ENCODE measurements around the gene KCNMA1. TPM values are rescaled to one million over a fixed set of nuclear protein-coding genes. Genes with fewer than 3 reads are reported as not detected.

KCNMA1 gene
- polyA plus RNA-seq, 3 donors: 3.1 to 4.1 (median 3.9) TPM

DNA sequence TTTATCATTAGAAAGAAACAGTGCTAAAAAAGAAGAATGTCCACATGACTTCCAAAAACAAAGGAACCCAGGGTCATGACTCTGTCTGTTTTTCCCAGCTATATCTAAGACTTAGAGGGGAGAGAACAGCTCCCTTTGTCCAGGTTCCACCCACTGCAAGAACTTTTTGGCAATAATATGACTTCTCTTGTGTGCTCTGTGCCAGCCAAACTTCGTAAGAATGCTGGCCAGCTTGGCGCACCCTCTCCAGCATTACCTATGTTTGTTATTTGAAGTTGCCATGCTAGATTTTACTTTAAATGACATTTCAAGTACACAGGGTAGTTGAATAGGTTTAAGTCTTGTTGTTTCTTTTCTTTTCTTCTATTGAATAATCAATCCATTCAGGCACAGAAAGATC lies 371.4 kb downstream of the KCNMA1 start:
- no peak for DNase-seq (ENCODE audit: low read depth in 3 of 3, low spot score in 2 of 3)

DNA sequence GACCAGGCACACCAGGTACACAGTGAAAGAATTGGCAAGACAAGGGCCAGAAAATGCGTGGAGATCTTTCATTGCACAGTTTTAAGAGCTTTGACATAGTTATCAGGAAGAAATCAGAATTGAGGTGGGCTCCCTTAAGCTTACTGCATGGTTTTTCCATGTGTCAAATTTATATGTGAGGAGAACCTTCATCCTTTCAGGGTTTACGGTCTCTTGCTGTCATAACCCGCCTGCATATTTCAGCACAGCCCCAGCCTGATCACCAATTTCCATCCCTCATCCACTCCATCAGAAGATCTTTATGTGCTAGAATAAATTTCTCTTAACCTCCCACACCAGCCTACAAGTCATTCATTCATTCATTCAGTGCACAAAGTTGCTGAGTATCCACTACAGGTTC lies 373.1 kb downstream of the KCNMA1 start:
- DNase-seq (ENCODE audit: low read depth in 3 of 3, low spot score in 2 of 3): no peak

DNA sequence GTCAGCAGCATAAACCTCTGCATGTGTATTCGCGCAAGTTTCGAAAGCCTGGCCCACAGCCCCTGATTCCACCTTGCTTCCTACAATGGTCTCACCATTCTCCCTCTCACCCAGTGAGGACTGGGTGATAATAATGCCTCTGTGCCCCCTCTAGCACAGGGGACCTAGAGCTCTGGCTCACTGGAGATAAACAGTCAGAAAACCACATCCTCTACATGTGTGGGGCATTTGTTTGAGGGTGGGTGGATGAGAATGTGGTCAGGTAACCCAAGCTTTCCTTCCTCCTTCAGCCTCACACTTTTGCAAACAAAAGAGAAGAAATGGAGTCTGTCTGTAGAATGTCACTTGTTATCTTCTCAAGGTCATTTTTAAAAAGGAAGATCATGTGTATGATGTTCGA lies 373.5 kb downstream of the KCNMA1 start:
- no peak for DNase-seq (ENCODE audit: low read depth in 3 of 3, low spot score in 2 of 3)

DNA sequence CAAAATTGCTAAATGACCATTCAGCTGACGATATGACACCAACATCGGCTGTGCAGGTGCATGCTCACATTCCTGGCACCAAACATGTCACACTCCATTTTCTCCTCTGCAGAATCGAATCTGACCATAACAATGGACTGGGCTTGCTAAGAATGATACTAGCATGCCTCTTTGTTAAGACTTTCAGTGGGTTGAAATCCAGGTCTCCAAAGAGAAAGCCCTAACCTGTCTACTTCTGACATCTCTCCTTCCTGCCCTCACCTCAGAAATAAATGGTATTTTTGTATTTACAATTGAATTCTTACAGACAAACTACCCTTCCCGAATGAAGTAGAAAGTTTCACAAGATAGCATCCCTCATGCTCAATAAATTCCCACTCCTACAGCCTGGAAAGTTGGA lies 373.9 kb downstream of the KCNMA1 start:
- DNase-seq (ENCODE audit: low read depth in 3 of 3, low spot score in 2 of 3): no peak

DNA sequence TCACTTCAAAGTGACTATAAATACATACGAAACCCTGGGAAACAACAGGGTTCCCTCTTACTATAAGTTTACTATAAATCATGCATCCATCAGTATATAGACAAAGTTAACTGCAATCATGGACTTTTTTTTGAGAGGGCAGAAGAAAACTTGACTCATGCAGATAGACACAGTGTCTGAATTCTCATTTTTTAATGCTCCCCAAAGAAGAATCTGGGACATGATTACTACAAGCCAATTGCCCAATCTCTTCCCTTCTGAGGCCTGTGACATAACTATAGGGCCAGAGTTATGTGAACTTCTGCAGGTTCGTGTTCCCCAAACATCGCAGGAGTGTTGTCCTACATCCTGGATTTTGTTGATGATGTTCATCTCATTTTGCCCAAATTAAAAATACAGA lies 376.5 kb downstream of the KCNMA1 start:
- no peak for DNase-seq (ENCODE audit: low read depth in 3 of 3, low spot score in 2 of 3)

DNA sequence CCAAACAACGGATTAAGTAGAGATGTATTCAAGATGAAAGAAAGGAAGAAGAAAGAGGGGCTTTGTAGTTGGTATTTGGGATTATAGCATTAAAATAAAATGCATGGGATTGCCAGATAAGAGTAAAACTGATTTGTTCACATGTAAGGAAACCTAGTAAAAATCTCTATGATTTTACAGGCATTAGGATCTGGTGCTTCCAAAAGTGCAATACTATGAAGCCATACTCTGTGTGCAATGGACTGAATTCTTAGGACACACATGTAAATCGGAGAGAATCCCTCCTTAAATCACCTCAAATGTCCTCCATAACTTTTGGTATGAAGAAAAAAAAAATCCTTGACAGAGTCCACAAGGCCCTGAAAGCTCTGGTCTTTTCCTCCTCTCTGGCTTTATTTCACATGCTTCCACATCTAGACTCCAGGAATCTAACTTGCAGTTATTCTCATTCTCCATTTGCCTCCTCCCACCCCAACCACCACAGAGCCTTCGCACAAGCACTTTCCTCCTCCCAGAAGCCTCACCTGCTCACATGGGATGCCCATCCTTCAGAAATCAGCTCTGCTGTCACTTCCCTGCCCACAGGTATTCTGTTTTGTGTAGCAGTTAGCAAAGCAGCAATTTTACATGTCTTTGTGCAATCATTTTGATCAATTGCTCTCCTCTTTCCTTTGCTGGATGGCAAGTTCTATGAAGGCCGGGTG lies 378.3 kb downstream of the KCNMA1 start:
- no peak for DNase-seq (ENCODE audit: low read depth in 3 of 3, low spot score in 2 of 3)

DNA sequence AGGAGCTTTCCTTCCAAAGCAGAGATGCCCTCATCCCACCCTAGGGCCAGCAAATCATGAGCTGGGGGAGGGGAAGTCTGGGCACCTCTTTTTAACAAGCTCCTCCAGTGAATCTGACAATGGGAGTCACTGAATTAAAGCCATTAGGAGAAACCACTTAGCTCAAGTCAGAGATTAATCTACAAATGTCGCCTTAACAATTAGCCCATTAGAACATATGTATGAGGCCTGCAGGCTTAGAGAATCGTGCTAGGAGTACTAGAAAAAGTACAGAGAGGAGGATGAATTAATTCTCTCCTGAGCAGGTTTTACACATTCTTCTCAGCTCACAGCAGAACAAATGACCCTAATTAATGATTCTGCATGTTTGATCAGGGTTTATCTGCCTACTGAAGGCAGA lies 381.3 kb downstream of the KCNMA1 start:
- DNase-seq (ENCODE audit: low read depth in 3 of 3, low spot score in 2 of 3): no peak

DNA sequence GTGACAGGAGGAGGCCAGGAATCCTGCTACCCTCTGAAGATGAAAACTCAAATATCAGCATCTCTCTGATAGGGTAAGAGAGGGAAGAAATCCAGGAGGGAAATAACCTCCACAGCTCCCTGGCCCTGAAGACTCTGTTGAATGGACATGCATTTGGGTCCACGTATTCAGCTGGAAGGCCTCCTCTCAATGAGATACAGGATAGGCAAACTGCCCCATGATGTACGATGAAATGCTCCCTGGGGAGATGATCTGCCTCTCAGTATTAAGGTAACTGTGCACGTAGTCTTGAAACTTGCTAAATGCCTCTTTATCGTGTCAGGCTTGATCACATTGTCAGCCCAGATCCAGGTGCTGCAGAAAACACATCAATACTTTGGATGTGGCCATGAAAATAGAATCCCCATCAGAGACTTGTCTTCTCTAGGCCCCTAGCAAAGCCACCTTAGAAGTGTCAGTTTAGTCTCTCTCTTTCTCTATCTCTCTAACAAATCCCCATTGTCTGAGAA lies 384.0 kb downstream of the KCNMA1 start:
- no peak for DNase-seq (ENCODE audit: low read depth in 3 of 3, low spot score in 2 of 3)

DNA sequence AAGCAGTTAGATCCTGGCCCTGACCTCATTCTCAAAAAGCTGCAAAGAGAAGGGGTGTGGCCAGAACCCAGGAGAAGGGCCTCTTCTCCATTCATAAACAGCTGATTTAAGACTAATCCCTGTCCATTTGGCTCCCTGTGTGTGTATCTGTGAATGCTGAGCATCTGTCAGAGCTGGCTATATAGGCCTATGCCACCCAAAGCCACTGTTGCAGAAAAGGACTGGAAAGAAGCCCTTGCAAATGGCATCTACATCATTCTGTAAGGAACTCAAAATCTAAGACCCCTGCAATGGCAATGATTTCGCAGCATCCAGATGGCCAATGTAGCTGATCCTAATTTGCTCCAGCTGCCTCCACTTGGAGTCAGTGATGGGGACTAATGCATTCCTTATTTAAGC lies 384.5 kb downstream of the KCNMA1 start:
- DNase-seq (ENCODE audit: low read depth in 3 of 3, low spot score in 2 of 3): no peak

DNA sequence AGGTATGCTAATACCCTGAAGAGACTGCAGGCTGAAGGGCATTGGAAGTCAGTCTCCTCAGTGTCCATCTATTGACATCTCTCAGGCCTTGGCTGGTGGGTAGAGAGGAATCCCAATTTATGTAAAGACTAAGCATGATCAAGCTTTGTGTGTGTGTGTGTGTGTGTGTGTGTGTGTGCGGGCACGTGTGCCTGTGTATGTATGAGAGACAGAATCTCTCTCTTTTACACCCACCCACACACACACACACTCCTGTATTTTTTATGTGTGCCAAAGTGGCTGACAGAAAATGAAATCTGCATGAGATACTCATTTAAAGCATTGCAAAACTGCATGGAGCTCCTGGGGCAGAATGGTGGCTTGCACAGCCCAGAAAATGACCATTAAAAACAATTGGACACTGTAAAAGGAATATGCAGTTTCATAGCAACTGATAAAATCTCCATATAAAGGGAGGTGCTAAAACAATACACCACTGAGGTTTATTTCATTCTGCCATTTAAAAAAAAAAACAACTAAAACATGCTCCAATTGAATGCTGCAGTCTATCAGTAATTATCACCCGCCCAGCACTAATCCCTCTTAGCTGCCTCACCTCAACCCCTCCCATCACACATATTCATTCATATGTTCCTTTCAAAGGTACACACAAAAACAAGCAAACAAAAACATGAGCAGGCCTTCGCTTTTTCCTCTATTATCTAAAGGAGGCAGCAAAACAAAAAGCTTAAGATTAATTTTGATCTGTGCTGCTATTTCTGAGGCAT lies 385.0 kb downstream of the KCNMA1 start:
- no peak for DNase-seq (ENCODE audit: low read depth in 3 of 3, low spot score in 2 of 3)

DNA sequence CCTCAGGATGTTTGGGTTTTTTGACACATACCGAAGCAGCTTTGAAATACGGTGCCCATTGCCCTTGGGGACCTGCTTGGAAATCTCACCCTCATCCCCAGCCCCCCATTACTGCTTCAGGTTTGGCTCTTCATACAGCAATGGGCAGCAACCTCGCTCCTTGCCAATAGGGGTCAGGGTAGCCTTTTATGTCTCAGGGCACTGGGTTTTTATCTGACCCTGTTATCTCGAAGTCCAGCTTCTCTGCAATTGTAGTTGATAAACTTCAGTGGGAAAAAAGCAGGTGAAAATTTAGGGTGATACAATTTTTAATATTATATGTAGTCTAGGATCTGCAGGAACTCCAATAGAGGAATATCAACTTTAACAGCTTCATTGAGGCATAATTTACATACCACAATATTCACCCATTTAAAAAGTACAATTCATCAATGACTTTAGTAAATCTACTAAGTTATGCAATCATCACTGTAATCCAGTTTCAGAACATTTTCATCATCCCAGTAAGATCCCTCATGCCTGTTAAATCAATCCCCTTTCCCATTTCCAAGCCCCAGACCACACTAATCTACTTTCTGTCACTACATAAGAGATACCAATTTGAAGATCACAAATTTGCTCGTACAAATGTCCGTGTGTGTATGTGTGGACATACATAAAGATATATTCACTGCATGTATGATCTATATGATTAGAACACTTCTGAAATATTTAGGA lies 386.2 kb downstream of the KCNMA1 start:
- DNase-seq (ENCODE audit: low read depth in 3 of 3, low spot score in 2 of 3): no peak

DNA sequence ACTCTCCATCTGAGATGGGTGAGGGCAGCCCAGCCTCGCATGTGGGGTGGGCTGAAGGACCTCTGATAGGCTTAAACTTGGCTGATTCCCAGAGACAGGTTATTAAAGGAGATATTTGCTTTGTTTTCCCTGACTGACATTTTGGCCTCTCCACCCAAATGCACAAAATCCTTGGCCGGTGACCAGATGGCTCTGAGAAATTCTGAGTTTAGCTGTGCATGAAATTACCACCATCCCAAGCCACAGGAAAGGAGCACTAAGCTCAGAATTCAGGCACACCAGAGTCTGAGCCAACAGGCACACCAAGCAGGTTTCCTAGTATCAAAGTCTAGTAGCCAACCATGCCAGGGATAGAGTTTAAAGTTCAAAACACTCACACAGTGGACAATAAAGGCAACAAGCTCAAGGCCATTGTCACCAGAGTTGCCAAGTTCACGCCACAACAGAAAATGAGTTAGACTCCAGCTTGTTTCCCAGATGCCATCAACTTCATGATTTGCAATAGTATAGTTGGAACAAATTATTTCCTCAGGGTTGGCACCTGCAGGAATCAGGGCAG lies 387.6 kb downstream of the KCNMA1 start:
- DNase-seq (ENCODE audit: low read depth in 3 of 3, low spot score in 2 of 3): no peak

DNA sequence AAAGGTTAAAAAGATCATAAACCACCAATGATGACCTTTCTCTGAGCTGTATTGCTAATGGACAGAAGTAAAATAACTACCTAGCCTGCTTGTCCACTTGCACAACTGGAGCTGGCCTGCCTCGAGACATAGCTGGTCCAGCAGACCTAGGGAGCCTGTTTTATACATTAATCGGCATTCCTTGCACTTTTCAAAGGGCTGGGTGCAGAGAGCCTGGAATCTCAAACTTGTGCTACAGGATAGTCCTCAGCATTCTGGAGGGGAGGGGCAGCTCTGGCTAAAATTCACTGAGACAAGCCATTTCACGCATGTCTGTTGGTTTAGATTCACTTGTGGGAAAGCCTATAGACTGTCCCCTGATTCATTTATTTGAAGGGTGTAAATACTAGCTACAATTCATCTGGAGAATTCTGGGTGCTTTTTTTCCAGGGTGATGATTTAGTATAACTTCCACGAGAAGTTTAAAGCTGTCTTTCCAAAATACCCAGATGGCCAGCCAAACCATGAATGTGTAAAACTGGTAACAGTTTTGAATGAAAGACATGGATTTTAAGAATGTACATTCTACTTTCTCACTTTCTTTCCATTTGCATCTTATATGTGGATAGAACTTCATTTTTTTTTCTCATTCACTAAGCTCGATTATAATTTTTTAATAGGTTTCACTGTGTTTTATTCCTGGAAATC lies 389.4 kb downstream of the KCNMA1 start:
- no peak for DNase-seq (ENCODE audit: low read depth in 3 of 3, low spot score in 2 of 3)

DNA sequence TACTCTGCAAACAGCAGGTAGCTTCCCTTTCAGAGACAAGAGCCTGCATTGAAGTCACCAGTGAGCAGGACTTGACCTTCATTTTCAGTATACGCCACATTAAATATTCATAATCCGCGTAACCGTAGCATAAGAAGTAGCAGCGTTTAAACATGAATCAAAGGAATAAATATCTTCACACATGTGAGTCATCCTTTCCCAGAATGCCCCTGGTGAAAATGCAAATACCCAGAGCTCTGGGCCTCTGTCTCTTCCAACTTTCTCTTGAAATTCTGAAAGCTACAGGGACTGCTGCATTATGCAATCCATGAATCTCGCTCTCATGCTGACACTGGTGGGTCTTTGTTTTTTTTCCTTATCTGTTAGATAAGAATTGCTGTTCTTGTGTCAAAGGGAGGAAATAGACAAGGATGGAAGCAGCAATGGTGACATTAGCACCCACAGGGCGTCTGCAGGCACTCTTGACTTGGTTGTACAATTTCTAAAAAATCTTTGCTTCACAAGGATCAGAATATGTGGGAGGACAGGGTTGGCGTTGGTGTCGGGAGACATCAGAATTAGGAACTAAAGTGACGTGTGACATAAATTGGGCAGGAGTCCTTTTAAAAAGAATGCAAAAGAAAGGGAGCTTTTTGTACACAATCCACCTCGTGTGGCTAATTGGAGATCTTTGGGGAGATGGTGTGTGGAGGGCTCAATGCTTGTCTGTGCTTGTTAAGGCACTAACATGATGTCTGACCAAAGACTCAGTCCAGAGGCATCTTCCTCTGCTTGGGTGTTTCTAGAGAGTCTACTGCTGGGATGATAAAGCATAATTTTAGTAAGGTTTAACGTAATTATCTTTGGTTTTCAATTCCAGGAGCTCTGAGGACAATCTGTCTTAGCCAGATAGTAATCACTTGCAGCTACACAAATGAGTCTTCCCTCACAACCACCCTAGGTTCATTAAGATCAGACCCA lies 390.3 kb downstream of the KCNMA1 start:
- DNase-seq (ENCODE audit: low read depth in 3 of 3, low spot score in 2 of 3): no peak

DNA sequence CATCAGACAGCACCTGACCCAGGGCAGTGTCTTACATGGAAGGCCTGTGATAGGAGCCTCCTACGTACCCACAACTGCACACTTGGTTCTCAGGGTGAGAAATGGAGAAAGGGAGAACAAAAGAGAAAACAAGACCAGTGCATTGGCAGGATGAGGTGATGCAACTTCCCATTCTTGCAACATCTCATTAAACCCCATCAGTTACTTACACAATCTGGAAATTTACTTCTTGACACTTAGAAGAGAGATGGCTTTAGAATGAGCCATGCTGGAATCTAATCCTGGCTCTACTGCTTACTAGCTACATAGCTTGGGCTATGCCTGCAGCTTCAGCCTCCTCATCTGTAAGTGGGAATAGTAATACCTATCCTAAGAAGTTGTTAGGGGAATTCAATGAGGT lies 391.7 kb downstream of the KCNMA1 start:
- no peak for DNase-seq (ENCODE audit: low read depth in 3 of 3, low spot score in 2 of 3)

DNA sequence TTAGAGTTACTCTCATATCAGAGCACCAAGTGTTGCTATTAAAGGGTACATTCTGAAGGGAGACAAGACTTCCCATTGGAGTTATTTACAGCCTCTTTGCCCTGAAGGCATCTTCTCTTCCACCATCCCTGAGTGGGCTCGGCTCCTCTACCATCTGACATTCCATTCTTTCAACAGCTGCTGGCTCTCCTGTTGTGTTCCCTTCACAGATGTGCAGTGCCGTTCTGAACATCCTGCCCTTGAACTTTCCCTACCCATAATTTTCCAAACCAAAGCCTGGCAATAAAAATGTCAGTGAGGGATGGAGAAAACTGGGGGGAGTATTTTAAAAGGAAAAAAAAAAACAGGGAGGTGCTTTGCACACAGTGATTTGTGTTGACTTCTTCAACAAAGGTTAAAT lies 392.9 kb downstream of the KCNMA1 start:
- DNase-seq (ENCODE audit: low read depth in 3 of 3, low spot score in 2 of 3): peak; percentile 18 to 49 (median 29)

DNA sequence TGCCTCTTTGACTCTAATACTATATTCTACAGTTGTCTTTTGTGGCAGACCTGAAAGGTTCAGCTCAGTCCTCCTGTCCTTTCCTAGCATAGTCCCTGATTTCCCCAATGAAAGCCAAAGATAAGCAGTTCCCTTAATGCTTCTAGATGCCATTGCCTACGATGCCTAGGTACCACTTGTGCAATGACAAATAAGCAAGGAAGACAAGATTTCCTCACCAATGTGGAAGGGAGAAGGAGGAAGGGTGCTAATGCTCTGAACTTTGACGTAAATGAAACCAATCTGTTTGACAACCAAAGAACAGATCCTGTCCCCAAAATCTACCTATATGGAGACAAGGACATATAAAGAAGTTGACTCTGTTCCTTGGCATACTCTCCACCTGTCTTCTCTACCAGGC lies 393.3 kb downstream of the KCNMA1 start:
- no peak for DNase-seq (ENCODE audit: low read depth in 3 of 3, low spot score in 2 of 3)

DNA sequence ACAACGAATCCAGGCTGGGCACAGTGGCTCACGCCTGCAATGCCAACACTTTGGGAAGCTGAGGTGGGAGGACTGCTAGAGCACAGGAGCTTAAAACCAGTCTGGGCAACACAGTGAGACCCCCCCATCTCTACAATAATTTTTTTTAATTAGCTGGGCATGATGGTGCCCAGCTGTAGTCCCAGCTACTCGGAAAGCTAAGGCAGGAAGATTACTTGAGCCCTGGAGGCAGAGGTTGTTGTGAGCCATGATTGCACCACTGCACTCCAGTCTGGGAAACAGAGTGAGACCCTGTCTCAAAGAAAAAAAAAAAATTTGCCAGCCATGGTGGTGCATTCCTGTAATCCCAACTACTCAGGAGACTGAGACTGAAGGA lies 396.3 kb downstream of the KCNMA1 start:
- no peak for DNase-seq (ENCODE audit: low read depth in 3 of 3, low spot score in 2 of 3)

DNA sequence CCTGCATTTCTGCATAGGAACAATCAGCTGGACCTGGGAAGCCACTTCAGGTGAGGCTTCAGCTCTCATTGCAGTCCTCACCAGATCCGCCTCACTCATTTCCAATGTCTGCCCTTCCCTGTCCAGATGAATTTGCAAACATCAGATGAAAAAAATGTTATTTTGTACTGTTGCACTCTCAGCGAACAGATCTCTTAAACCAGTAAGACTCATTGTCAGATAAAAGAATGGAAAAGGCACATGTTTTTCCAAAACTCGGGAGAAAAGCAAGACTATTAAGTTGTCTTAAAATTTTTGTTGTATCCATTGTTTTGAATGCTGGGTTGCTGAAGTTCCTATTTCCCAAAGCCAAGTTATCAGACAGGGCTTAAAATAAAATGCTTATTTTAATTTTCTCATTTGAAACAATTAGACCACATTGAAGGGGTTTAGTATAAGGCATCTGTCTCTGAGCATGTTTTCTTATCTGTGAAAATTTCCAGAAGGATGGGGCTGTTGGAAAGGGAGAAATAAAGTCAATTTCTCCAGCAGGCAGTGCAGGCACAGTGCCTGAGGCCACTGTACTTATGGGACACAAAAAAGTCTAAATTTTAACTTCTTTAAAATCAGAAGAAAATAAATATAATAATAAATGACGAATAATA lies 396.8 kb downstream of the KCNMA1 start:
- no peak for DNase-seq (ENCODE audit: low read depth in 3 of 3, low spot score in 2 of 3)
